ENCODE measurements around the gene TAP2.

Gene TAP2

DNA sequence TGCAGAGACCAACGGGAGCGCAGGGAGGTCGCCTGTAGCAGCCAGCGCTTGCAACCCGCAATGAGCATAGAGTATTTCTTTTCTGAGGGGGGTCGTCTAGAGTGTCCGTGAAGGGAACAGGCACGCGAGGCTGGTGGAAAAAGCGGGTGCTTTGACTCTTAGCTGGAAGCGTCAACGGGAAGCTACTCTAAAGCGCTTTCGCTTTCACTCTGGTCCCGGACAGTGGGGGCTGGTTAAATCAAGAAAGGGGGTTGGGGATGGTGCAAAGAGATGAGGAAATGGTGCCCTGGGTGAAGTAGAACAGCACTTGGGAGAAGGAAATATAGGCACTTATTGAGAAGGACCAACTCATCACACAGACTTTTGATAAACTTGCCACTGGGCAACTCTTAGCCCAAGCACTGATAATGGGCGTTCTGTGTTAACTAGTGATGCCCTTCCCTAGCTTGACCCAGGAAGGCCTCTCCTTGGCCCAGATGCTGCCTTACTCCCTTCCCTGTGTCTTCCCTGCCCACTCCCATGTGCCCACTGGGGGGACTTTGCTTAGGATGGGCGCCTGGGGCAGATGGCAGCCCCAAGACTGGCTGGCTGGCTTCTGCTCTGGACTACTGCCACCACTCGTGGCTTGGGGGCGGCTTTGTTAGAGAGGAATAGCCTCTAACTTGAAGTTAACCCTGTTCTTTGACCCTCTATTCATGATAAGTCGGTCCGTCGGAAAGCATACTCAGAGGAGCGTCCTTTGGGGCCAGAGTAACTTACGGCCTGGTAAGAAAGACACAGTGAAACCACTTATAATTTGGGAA lies 16.0 kb upstream of the TAP2 start:
- no peak for DNase-seq (ENCODE audit: low spot score)

GRCh38 chr6:32853541-32854375 lies 15.2 kb upstream of the TAP2 start, which contains the start of the genes PSMB9 and TAP1:
PSMB9 (plus strand) TSS chr6:32854192; CDS start chr6:32854230, 38 bp downstream.
TAP1 (minus strand) TSS chr6:32853704; CDS start chr6:32853636, 68 bp downstream.
- peak; percentile 96 for DNase-seq (ENCODE audit: low spot score)

- DNase-seq (ENCODE audit: low spot score): peak; percentile 54
Observed at GRCh38 chr6:32852844-32853540, 14.5 kb upstream of the TAP2 start.

DNA sequence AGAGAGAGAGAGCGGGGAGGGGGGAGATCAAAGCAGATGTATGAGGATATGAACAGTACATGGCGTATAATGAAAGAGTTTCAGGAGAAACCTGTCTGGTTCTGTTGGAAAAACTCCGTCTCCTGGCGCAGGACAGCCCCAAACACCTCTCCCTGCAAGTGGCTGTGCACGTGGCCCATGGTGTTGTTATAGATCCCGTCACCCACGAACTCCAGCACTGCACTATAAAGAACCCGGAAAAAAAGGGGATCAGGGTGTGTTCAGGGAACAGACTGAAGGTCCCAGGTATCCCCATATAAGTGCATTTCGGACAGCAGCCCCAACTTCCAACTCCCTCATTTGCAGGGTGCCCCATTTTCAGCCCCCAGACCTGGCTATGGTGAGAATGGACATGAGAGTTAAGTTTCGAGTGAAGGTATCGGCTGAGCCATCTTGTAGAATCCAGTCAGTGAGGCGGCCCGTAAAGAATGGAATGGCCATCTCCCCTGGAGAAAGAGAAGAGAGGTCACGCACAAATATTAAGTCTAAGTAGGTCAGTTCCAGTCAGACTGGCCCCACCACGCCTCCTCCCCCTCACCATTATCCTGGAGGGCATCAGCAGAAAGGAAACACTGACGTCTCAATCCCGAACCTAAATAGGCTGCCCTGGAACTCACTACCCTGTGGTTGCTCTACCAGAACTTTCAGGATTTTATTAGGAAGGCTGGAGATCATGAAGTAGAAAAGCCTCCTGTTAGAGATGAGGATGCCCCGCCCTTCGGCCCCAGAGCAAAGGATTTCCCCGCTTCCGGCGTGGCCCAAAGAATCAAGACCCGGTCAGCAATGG lies 13.7 kb upstream of the TAP2 start:
- no peak for DNase-seq (ENCODE audit: low spot score)

GRCh38 chr6:32851025-32851424 lies 12.5 kb upstream of the TAP2 start:
- DNase-seq (ENCODE audit: low spot score): no peak

DNA sequence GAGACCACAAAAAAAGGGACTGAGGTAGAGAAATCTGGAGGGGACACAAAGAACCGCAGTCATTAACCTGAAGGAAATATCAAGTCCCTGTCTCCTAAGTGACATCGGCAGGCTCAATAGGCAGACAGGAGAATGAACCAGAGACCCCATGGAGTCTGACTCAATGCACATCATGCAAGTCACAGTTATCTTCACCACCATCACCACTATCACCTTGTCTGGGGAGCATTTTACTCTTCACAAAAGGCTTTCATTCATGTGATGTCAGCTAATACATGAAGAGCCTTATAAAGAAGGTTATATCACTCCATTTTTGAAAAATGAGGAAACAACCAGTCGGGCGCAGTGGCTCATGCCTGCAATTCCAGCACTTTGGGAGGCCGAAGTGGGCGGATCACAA lies 10.6 kb upstream of the TAP2 start:
- DNase-seq (ENCODE audit: low spot score): no peak

GRCh38 chr6:32847795-32848194 lies 9.3 kb upstream of the TAP2 start:
- no peak for DNase-seq (ENCODE audit: low spot score)

- no peak for DNase-seq (ENCODE audit: low spot score)
Observed at GRCh38 chr6:32847004-32847403, 8.5 kb upstream of the TAP2 start.

- DNase-seq (ENCODE audit: low spot score): peak; percentile 56
Observed at GRCh38 chr6:32845384-32845884, 6.9 kb upstream of the TAP2 start.

DNA sequence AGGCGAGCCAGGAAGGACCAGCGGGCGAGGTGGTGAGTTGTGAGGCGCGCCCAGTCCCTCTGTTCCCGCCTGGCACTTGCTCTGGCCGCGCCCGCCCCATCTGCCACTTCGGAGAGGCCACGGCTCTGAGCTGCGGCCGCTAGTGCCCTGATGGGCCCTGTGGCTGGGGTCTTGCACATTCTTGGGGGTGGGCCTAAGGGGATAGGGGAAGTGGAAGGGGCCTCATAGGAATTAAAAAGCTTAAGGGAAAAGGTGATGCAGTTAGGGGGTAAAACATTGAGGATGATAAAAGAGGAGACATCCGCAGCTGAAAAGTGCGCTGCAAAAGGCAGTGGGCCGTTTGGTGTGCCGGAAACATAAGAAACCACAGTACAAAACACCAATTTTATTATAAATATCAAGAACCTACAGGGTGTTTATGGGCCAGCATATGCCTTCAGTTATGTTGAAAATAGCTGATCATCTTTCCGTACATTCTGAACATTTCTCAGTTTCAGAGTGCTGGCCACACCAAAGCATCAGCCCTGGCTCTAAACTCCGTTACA lies 6.4 kb upstream of the TAP2 start:
- no peak for DNase-seq (ENCODE audit: low spot score)

DNA sequence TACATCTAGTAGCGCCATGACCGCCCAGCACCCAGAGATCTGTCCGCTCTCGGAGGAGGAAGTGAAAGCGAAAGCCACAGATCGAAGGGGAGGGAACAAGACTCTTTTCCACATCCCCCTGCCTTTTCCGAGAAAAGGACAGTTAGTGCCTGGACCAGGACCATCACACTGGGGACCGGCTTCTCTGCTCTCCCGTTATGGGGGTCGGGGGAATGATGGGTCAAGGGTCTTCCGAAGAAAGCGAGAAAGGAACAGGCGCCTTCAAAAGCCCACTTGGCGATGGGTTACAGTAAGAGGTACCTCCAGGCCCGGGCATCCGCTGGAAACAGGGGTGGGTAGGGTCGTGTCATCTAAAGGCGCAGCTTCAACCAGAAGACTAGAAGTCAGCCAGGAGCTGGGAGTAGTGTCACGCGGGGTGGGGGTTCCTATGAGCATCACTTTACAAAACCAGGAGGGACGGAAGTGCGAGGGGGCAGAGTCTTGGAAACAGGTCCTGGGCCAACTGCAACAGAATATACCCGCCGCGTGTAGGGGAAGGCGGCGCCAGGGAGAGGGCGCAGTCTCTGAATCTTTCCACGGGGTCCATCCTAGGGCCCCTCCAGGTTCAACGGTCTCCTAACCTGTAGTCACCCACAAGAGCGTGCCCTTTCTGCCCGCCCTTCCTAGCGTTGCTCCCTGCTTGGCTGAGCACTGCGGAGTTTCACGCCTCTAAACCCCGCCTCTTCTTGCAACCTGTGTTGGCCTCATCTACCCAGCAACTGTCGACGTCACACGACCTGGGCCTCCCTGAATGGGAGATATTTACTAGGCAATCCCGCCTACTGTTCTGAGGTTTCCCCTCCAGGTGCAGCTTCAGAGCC lies 5.7 kb upstream of the TAP2 start, which contains the start of gene PSMB8:
Gene PSMB8 (minus strand): TSS at position 69 of the 860 bp plus-strand sequence. CDS start 51 bp downstream, at position 18.
- DNase-seq (ENCODE audit: low spot score): peak; percentile 98

- no peak for DNase-seq (ENCODE audit: low spot score)
Observed at GRCh38 chr6:32843331-32843978, 4.9 kb upstream of the TAP2 start.

- DNase-seq (ENCODE audit: low spot score): no peak
Observed at GRCh38 chr6:32842690-32843089, 4.2 kb upstream of the TAP2 start.

- DNase-seq (ENCODE audit: low spot score): no peak
Observed at GRCh38 chr6:32842021-32842650, 3.6 kb upstream of the TAP2 start.

DNA sequence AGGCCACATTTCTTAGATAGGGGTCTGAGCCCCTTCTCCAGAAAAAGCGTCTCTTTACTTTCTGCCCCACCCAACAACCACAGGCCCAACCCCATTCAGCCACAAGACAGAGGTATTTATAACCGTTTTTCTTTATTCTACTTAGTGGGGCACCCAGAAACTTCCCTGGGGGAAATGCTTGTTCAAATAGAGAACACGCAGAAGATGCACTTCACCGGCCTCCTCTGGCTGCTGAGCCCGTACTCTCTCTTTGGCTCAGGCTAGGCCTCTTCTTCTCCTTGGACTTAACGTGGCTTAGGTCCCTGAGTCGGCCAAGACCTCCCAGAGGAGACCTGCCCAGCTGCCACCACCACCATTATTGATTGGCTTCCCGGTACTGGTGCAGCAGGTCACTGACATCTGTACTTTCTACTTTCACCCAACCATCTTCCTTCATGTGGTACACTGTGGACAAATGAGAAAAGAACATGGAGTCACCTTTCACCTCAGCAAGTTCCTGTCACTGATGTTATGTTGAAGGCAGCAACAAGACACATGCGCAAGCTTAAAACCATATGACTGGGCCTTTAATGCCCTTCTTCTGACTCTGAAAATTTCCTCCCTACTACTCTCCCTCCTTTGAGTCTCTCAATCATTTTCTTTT lies 2.2 kb upstream of the TAP2 start:
- no peak for DNase-seq (ENCODE audit: low spot score)

GRCh38 chr6:32839356-32839755 lies 817 bp upstream of the TAP2 start:
- DNase-seq (ENCODE audit: low spot score): no peak

DNA sequence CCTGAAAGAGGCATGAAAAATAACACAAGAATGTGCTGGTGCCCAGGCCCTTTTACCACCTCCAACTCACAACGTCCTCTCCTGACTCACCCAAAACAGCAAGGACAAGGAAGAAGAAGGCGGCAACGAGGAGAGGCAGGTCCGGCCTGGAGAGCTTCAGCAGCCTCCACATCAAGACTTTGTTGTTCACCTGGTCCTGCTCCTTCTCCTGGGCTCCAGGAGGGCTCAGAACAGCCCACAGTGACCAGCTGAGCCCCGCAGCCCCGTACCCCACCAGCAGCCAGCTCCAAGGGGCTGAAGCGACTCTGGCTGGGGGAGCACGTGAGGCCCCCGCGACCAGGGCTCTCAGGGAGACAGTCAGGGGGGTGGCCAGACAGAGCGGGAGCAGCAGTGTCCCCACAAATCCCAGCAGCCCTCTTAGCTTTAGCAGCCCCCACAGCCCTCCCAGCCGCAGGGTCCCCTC lies 857 bp downstream of the TAP2 start:
- no peak for DNase-seq (ENCODE audit: low spot score)

DNA sequence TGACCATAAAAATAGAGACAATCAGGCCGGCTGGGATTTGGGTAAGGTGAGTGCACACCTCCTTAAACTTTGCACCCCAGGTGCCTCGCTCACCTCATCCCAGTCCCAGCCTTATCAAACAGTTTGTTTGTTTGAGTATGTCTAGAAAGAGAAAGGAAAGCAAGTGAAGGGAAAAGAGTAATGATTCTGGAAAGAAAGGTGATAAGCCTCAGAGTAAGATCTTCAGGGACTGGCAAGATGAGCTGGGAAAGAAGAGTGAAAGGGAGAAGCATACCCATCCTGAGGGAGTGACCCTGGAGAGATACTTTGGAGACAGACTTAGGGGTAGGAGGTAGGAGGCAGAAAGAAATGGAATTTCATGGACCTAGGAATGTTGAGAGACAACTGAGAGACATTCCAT lies 1.7 kb downstream of the TAP2 start:
- DNase-seq (ENCODE audit: low spot score): no peak
